Measurements from ENCODE around the gene KIAA1217.

Gene KIAA1217

DNA sequence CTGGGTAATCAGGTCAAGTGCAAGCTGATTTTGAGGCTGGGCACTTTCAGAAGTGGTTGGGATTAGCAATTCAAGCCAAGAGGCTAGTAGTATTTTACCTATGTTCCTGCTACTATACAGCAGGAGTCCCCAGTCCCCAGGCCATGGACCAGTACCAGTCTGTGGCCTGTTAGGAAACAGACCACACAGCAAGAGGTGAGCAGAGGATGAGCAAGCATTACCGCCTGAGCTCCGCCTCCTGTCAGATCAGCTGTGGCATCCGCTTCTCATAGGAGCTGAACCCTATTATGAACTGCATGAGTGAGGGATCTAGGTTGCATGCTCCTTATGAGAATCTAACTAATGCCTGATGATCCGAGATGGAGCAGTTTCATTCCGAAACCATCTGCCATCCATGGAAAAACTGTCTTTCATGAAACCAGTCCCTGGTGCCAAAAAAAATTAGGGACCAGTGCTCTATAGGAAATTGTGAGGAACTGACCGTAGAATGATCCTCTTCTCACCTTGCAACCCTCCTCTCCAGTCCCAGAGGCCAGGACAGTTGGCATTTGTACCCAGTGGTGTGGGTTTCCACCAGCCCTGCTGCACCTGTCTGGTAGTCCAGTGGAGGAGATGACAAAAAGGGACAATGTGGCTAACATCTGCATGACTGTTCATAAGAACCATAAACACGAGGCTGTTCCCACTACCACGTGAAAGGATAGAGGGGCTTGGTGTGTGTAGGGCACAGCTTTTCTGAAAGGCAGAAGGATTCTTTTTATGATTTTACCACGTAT is 172.5 kb downstream of the KIAA1217 start:
- Histone ChIP-seq H4K91ac (ENCODE audit: low read depth, low read length) (peak overlapping the region; percentile 53), H3K18ac (ENCODE audit: low read length) (peak overlapping the region; percentile 67), H4K8ac (ENCODE audit: low read depth, low read length) (peak overlapping the region; percentile 34), H2AK5ac (ENCODE audit: low read length) (peak overlapping the region; percentile 61), H3K23ac (ENCODE audit: low read length) (no peak overlapping the region), H3K27ac (ENCODE audit: low read depth, low read length) (peak overlapping the region; percentile 89), H3K4me3 (ENCODE audit: low read depth, low read length) (no peak overlapping the region), H2BK120ac (ENCODE audit: insufficient read depth, low read length, poor library complexity) (peak overlapping the region; percentile 14), H3K27me3 (ENCODE audit: insufficient read depth, low read length) (no peaks in the 10 kb centered on the region), H3K36me3 (ENCODE audit: control insufficient read depth in 1 of 2, insufficient read depth in 2 of 2, low read length in 2 of 2) (peaks cover 26 to 27% of the 10 kb centered on the region in 2 experiments), H2BK12ac (ENCODE audit: low read length) (peak overlapping the region; percentile 91), H3K4me2 (ENCODE audit: low read length) (no peak overlapping the region), H4K12ac (ENCODE audit: low read depth, low read length) (no peak overlapping the region), H2AFZ (ENCODE audit: insufficient read depth, low read length, poor library complexity) (no peak overlapping the region), H3K79me1 (ENCODE audit: low read length) (peaks cover 40% of the 10 kb centered on the region), H3K14ac (ENCODE audit: low read length) (no peak overlapping the region), H3K9me3 (ENCODE audit: insufficient read depth, low read depth, low read length) (no peaks in the 10 kb centered on the region), H3K79me2 (ENCODE audit: control insufficient read depth, insufficient read depth, low read length, poor library complexity) (peaks cover 14% of the 10 kb centered on the region), H3K4ac (ENCODE audit: low read depth, low read length) (no peak overlapping the region), H3K4me1 (ENCODE audit: control insufficient read depth in 1 of 2, insufficient read depth in 2 of 2, low read length in 2 of 2) (peaks cover 30 to 31% of the 10 kb centered on the region in 2 experiments), H2BK5ac (ENCODE audit: low read depth, low read length, poor library complexity) (peak overlapping the region; percentile 45), H3K9ac (ENCODE audit: low read length) (no peak overlapping the region)
- no CpG with 5 or more reads among the region's 9 CpGs for WGBS (ENCODE audit: extremely low coverage, insufficient coverage, insufficient read length)
- no peak for DNase-seq

- Histone ChIP-seq H3K4me2 (ENCODE audit: low read length) (no peak overlapping the region), H3K18ac (ENCODE audit: low read length) (no peak overlapping the region), H3K36me3 (ENCODE audit: control insufficient read depth in 1 of 2, insufficient read depth in 2 of 2, low read length in 2 of 2) (peaks cover 23 to 24% of the 10 kb centered on the region in 2 experiments), H3K4me3 (ENCODE audit: low read depth, low read length) (no peak overlapping the region), H4K12ac (ENCODE audit: low read depth, low read length) (no peak overlapping the region), H2BK12ac (ENCODE audit: low read length) (peak overlapping the region; percentile 48), H3K9ac (ENCODE audit: low read length) (no peak overlapping the region), H3K27me3 (ENCODE audit: insufficient read depth, low read length) (no peaks in the 10 kb centered on the region), H3K14ac (ENCODE audit: low read length) (peak overlapping the region; percentile 55), H4K91ac (ENCODE audit: low read depth, low read length) (peak overlapping the region; percentile 80), H3K27ac (ENCODE audit: low read depth, low read length) (peak overlapping the region; percentile 89), H2AFZ (ENCODE audit: insufficient read depth, low read length, poor library complexity) (no peak overlapping the region), H3K9me3 (ENCODE audit: insufficient read depth, low read depth, low read length) (no peaks in the 10 kb centered on the region), H3K79me2 (ENCODE audit: control insufficient read depth, insufficient read depth, low read length, poor library complexity) (peaks cover 15% of the 10 kb centered on the region), H2AK5ac (ENCODE audit: low read length) (no peak overlapping the region), H3K4ac (ENCODE audit: low read depth, low read length) (no peak overlapping the region), H3K23ac (ENCODE audit: low read length) (no peak overlapping the region), H3K79me1 (ENCODE audit: low read length) (peaks cover 45% of the 10 kb centered on the region), H3K4me1 (ENCODE audit: control insufficient read depth in 1 of 2, insufficient read depth in 2 of 2, low read length in 2 of 2) (peaks cover 31 to 32% of the 10 kb centered on the region in 2 experiments), H2BK120ac (ENCODE audit: insufficient read depth, low read length, poor library complexity) (peak overlapping the region; percentile 20), H4K8ac (ENCODE audit: low read depth, low read length) (no peak overlapping the region), H2BK5ac (ENCODE audit: low read depth, low read length, poor library complexity) (peak overlapping the region; percentile 66)
- WGBS (ENCODE audit: extremely low coverage, insufficient coverage, insufficient read length): no CpG with 5 or more reads among the region's 3 CpGs
- DNase-seq: no peak
Observed at GRCh38 chr10:24382045-24382444, 173.1 kb downstream of the KIAA1217 start.

- H3K36me3 ChIP-seq (ENCODE audit: control insufficient read depth in 1 of 2, insufficient read depth in 2 of 2, low read length in 2 of 2): peaks cover 20 to 21% of the 10 kb centered on the region in 2 experiments
- H2AFZ ChIP-seq (ENCODE audit: insufficient read depth, low read length, poor library complexity): no peak overlapping the region
- no peak overlapping the region for H3K4me3 ChIP-seq (ENCODE audit: low read depth, low read length)
- no peaks in the 10 kb centered on the region for H3K27me3 ChIP-seq (ENCODE audit: insufficient read depth, low read length)
- H4K91ac ChIP-seq (ENCODE audit: low read depth, low read length): peak overlapping the region; percentile 96
- DNase-seq: no peak
- H3K14ac ChIP-seq (ENCODE audit: low read length): peak overlapping the region; percentile 98
- peak overlapping the region; percentile 100 for H3K27ac ChIP-seq (ENCODE audit: low read depth, low read length)
- no peaks in the 10 kb centered on the region for H3K9me3 ChIP-seq (ENCODE audit: insufficient read depth, low read depth, low read length)
- peak overlapping the region; percentile 88 for H3K4ac ChIP-seq (ENCODE audit: low read depth, low read length)
- peak overlapping the region; percentile 99 for H2BK12ac ChIP-seq (ENCODE audit: low read length)
- peaks cover 31 to 32% of the 10 kb centered on the region in 2 experiments for H3K4me1 ChIP-seq (ENCODE audit: control insufficient read depth in 1 of 2, insufficient read depth in 2 of 2, low read length in 2 of 2)
- peaks cover 45% of the 10 kb centered on the region for H3K79me1 ChIP-seq (ENCODE audit: low read length)
- peak overlapping the region; percentile 97 for H2BK5ac ChIP-seq (ENCODE audit: low read depth, low read length, poor library complexity)
- peak overlapping the region; percentile 88 for H4K12ac ChIP-seq (ENCODE audit: low read depth, low read length)
- no peak overlapping the region for H3K4me2 ChIP-seq (ENCODE audit: low read length)
- no peak overlapping the region for H3K9ac ChIP-seq (ENCODE audit: low read length)
- no peak overlapping the region for H3K23ac ChIP-seq (ENCODE audit: low read length)
- peaks cover 15% of the 10 kb centered on the region for H3K79me2 ChIP-seq (ENCODE audit: control insufficient read depth, insufficient read depth, low read length, poor library complexity)
- peak overlapping the region; percentile 94 for H4K8ac ChIP-seq (ENCODE audit: low read depth, low read length)
- peak overlapping the region; percentile 99 for H2BK120ac ChIP-seq (ENCODE audit: insufficient read depth, low read length, poor library complexity)
- peak overlapping the region; percentile 96 for H3K18ac ChIP-seq (ENCODE audit: low read length)
- WGBS (ENCODE audit: extremely low coverage, insufficient coverage, insufficient read length): no CpG with 5 or more reads among the region's 3 CpGs
- H2AK5ac ChIP-seq (ENCODE audit: low read length): peak overlapping the region; percentile 97
Observed at GRCh38 chr10:24382596-24382978, 173.6 kb downstream of the KIAA1217 start.

GRCh38 chr10:24382979-24383663 is 174.2 kb downstream of the KIAA1217 start:
- Histone ChIP-seq H2BK120ac (ENCODE audit: insufficient read depth, low read length, poor library complexity) (peak overlapping the region; percentile 99), H2BK12ac (ENCODE audit: low read length) (no peak overlapping the region), H2AK5ac (ENCODE audit: low read length) (no peak overlapping the region), H3K18ac (ENCODE audit: low read length) (peak overlapping the region; percentile 3), H3K14ac (ENCODE audit: low read length) (no peak overlapping the region), H2AFZ (ENCODE audit: insufficient read depth, low read length, poor library complexity) (no peak overlapping the region), H3K36me3 (ENCODE audit: control insufficient read depth in 1 of 2, insufficient read depth in 2 of 2, low read length in 2 of 2) (peaks cover 20 to 21% of the 10 kb centered on the region in 2 experiments), H3K4me1 (ENCODE audit: control insufficient read depth in 1 of 2, insufficient read depth in 2 of 2, low read length in 2 of 2) (peaks cover 31 to 32% of the 10 kb centered on the region in 2 experiments), H4K91ac (ENCODE audit: low read depth, low read length) (peak overlapping the region; percentile 97), H4K12ac (ENCODE audit: low read depth, low read length) (no peak overlapping the region), H3K4ac (ENCODE audit: low read depth, low read length) (no peak overlapping the region), H2BK5ac (ENCODE audit: low read depth, low read length, poor library complexity) (peak overlapping the region; percentile 99), H3K9me3 (ENCODE audit: insufficient read depth, low read depth, low read length) (no peaks in the 10 kb centered on the region), H3K23ac (ENCODE audit: low read length) (no peak overlapping the region), H3K27me3 (ENCODE audit: insufficient read depth, low read length) (no peaks in the 10 kb centered on the region), H3K4me2 (ENCODE audit: low read length) (peak overlapping the region; percentile 11), H4K8ac (ENCODE audit: low read depth, low read length) (peak overlapping the region; percentile 78), H3K4me3 (ENCODE audit: low read depth, low read length) (no peak overlapping the region), H3K79me1 (ENCODE audit: low read length) (peaks cover 44% of the 10 kb centered on the region), H3K79me2 (ENCODE audit: control insufficient read depth, insufficient read depth, low read length, poor library complexity) (peaks cover 15% of the 10 kb centered on the region), H3K9ac (ENCODE audit: low read length) (peak overlapping the region; percentile 16), H3K27ac (ENCODE audit: low read depth, low read length) (peak overlapping the region; percentile 100)
- no CpG with 5 or more reads among the region's 12 CpGs for WGBS (ENCODE audit: extremely low coverage, insufficient coverage, insufficient read length)
- DNase-seq: peak; percentile 68 to 69
